Endodermal cell (in vitro differentiated cells): ENCODE results near the gene GADL1. TPM values are rescaled to one million over a fixed set of nuclear protein-coding genes. Genes with fewer than 3 reads are reported as not detected.

Experiments used
- DNase-seq: peaks from one replicate; pipeline ENCODE4 v3.0.0-alpha.2; 2017
- H3K27ac ChIP-seq: 2 replicates; pipeline ENCODE4 v1.5.1; 2013; ENCODE audit warnings: mild to moderate bottlenecking, low read depth, low read length, moderate library complexity
- H3K27me3 ChIP-seq: 2 replicates; pipeline ENCODE4 v1.6.1; 2013; ENCODE audit warnings: mild to moderate bottlenecking, low read length, moderate library complexity; ENCODE audit not compliant: insufficient read depth, control insufficient read depth, poor library complexity, severe bottlenecking
- H3K36me3 ChIP-seq: 2 replicates; pipeline ENCODE4 v1.7.0; 2013; ENCODE audit warnings: mild to moderate bottlenecking, low read length, moderate library complexity; ENCODE audit not compliant: control insufficient read depth, insufficient read depth
- H3K4me1 ChIP-seq: one replicate; pipeline ENCODE4 v1.7.0; 2013; ENCODE audit warnings: low read length; ENCODE audit not compliant: control insufficient read depth, insufficient read depth
- H3K4me3 ChIP-seq: 2 replicates; pipeline ENCODE4 v1.5.1; 2013; ENCODE audit warnings: mild to moderate bottlenecking, low read length, moderate library complexity
- H3K9ac ChIP-seq: 2 replicates; pipeline ENCODE4 v1.6.1; 2013; ENCODE audit warnings: mild to moderate bottlenecking, low read length, moderate library complexity; ENCODE audit not compliant: poor library complexity, severe bottlenecking; ENCODE audit errors: extremely low read depth
- H3K9me3 ChIP-seq: 2 replicates; pipeline ENCODE4 v1.6.1; 2013; ENCODE audit warnings: mild to moderate bottlenecking, low read length, moderate library complexity; ENCODE audit not compliant: control insufficient read depth
- H3K27ac Mint-ChIP-seq: 2 replicates; pipeline ENCODE4 v1.8.0; 2020; ENCODE audit warnings: mixed read lengths
- H3K27me3 Mint-ChIP-seq: 2 replicates; pipeline ENCODE4 v1.8.0; 2021; ENCODE audit warnings: mild to moderate bottlenecking, mixed read lengths; ENCODE audit not compliant: insufficient read depth
- H3K36me3 Mint-ChIP-seq: 2 replicates; pipeline ENCODE4 v1.8.0; 2020; ENCODE audit warnings: low read depth, mixed read lengths
- H3K4me1 Mint-ChIP-seq: 2 replicates; pipeline ENCODE4 v1.8.0; 2020; ENCODE audit warnings: mixed read lengths
- H3K4me3 Mint-ChIP-seq: 2 replicates; pipeline ENCODE4 v1.8.0; 2020; ENCODE audit warnings: mild to moderate bottlenecking, moderate library complexity, mixed read lengths
- H3K9me3 Mint-ChIP-seq: 2 replicates; pipeline ENCODE4 v1.8.0; 2020; ENCODE audit warnings: mild to moderate bottlenecking, mixed read lengths
- WGBS, 2 experiments: methylation state at CpG; one replicate each; pipeline versions ENCODE4 v1.1.5 to v1.1.7; 2013; ENCODE audit warnings: missing lambda C conversion rate in 2 of 2, mixed read lengths in 1 of 2; ENCODE audit not compliant: insufficient coverage in 1 of 2, insufficient read length in 1 of 2; 5-methylcytosine and 5-hydroxymethylcytosine counted together
- total RNA-seq, 2 donors: library from RNA; stranded (reverse); fragmentation: NEBNext Ultra II Directional in 1 of 2; extraction: Animal tissue kit (Norgen Biotek cat#: 25700) in 1 of 2; gene quantifications; 2 replicates in 1 of 2; 3 replicates in 1 of 2; pipeline ENCODE4 v1.2.1, GENCODE V29; 2021
- TF ChIP-seq, protein P1 (sequence below): fragments of 200-600 bp; sonication (generic); conservative IDR thresholded peaks from 2 replicates; pipeline ENCODE4 v1.5.0; 2021; ENCODE audit warnings: antibody characterized with exemption, mild to moderate bottlenecking

Gene GADL1
- total RNA-seq, 2 donors from 2014 or later: 0.11 TPM; not detected in 1

DNA sequence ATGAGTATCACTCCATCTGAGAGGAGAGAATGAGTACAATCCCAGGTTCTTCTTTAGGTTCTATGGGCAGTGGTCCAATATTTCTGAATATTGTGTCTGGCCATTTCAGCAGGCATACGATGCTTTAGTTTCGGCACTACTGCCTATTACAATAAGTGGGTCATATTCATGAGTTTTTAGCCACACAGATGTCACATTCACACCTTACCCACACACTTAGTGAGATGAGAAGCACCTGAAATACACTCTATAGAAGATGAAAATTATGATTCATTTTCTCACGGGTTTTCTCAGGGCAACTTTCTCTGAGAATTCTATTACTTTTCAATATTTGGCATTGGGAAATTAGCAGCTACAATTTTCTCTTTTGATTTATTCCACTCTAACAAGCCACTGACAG is 155.9 kb downstream of the GADL1 start:
- WGBS, 2 experiments: 99 to 100% methylated on average over 1 to 3 of the region's 3 CpGs
- no peaks in the 10 kb centered on the region for H3K27me3 ChIP-seq
- no peak overlapping the region for H3K27ac ChIP-seq
- peaks cover 3% of the 10 kb centered on the region for H3K9me3 Mint-ChIP-seq
- no peak overlapping the region for H3K9ac ChIP-seq
- H3K4me1 Mint-ChIP-seq: peaks cover under 1% of the 10 kb centered on the region
- no peak overlapping the region for H3K27ac Mint-ChIP-seq
- TF ChIP-seq, protein P1, sequence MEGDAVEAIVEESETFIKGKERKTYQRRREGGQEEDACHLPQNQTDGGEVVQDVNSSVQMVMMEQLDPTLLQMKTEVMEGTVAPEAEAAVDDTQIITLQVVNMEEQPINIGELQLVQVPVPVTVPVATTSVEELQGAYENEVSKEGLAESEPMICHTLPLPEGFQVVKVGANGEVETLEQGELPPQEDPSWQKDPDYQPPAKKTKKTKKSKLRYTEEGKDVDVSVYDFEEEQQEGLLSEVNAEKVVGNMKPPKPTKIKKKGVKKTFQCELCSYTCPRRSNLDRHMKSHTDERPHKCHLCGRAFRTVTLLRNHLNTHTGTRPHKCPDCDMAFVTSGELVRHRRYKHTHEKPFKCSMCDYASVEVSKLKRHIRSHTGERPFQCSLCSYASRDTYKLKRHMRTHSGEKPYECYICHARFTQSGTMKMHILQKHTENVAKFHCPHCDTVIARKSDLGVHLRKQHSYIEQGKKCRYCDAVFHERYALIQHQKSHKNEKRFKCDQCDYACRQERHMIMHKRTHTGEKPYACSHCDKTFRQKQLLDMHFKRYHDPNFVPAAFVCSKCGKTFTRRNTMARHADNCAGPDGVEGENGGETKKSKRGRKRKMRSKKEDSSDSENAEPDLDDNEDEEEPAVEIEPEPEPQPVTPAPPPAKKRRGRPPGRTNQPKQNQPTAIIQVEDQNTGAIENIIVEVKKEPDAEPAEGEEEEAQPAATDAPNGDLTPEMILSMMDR: no peak
- no peaks in the 10 kb centered on the region for H3K36me3 ChIP-seq
- no peak for DNase-seq
- H3K27me3 Mint-ChIP-seq: no peaks in the 10 kb centered on the region
- no peak overlapping the region for H3K4me3 Mint-ChIP-seq
- H3K4me3 ChIP-seq: no peak overlapping the region
- no peaks in the 10 kb centered on the region for H3K36me3 Mint-ChIP-seq
- no peaks in the 10 kb centered on the region for H3K4me1 ChIP-seq
- no peaks in the 10 kb centered on the region for H3K9me3 ChIP-seq

DNA sequence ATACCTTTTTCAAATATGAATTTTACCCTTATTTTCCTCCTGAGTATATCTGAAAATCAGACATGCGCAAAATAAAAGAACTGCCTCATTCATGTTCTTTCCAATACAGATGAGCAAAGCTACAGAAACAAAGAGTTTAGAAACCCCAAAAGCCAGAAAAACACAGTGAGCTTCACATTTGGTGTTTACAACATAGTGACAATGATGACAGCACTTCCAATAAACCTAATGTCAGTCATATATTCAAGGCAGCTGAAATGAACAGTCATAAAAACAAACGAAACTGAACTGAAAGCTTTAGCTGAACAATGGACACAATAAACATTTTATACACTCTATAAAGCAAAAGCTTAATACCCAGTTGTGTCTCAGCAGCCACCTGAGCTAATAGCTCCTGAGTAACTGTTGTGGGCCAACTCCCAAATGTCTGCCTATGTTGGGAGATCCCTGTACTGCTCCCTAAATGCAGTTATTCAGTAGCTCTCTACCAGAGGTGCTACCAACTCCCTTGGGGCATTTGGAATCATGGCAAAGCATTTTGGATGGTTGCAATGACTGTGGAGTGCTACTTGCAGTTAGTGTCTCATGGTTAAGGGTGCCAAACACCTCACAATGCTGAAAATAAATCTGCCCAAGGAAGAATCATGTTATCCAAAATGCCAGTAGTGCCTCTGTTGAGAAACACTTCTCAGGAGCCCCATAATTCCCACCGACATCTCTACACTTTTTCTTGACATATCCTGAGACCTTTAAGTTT is 156.5 kb downstream of the GADL1 start:
- TF ChIP-seq, protein P1: no peak
- Mint-ChIP-seq H3K9me3 (peaks cover 3% of the 10 kb centered on the region), H3K27ac (no peak overlapping the region), H3K36me3 (no peaks in the 10 kb centered on the region), H3K27me3 (no peaks in the 10 kb centered on the region), H3K4me1 (no peaks in the 10 kb centered on the region), H3K4me3 (no peak overlapping the region)
- Histone ChIP-seq H3K4me3 (no peak overlapping the region), H3K36me3 (no peaks in the 10 kb centered on the region), H3K27ac (no peak overlapping the region), H3K9me3 (no peaks in the 10 kb centered on the region), H3K27me3 (no peaks in the 10 kb centered on the region), H3K4me1 (no peaks in the 10 kb centered on the region), H3K9ac (no peak overlapping the region)
- DNase-seq: no peak
- 83 to 100% methylated on average over 2 to 3 of the region's 3 CpGs for WGBS, 2 experiments

DNA sequence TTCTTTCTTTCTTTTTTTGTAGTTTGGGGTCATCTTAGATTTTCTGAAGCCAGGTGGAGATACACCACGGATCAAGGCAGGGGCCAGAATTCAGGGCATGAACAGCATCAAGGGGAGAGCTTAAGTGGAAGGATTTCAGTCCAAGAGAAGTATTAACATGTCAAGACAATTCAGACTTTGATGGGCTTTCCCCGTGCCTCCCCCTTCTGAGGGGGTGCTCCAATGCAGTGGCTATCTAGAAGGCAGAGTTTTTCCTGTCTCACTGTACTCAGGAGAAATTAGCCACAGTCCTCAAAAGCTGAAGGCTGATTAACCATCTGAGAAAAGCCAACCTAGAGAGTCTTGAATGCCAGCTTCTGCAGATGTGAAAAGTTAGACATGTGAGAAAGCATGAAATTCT is 160.8 kb downstream of the GADL1 start:
- H3K27me3 Mint-ChIP-seq: no peaks in the 10 kb centered on the region
- no peaks in the 10 kb centered on the region for H3K36me3 Mint-ChIP-seq
- 89 to 100% methylated on average over 1 to 2 of the region's 2 CpGs for WGBS, 2 experiments
- TF ChIP-seq, protein P1: no peak
- no peak for DNase-seq
- no peak overlapping the region for H3K27ac Mint-ChIP-seq
- peaks cover 3% of the 10 kb centered on the region for H3K9me3 Mint-ChIP-seq
- Histone ChIP-seq H3K9me3 (no peaks in the 10 kb centered on the region), H3K9ac (no peak overlapping the region), H3K4me3 (no peak overlapping the region), H3K27ac (no peak overlapping the region), H3K4me1 (no peaks in the 10 kb centered on the region), H3K27me3 (no peaks in the 10 kb centered on the region), H3K36me3 (no peaks in the 10 kb centered on the region)
- H3K4me1 Mint-ChIP-seq: no peaks in the 10 kb centered on the region
- H3K4me3 Mint-ChIP-seq: no peak overlapping the region
